HT-29 (cell line): Measurements from ENCODE around the gene CCNT2. TPM values are rescaled to one million over a fixed set of nuclear protein-coding genes. Genes with fewer than 3 reads are reported as not detected.
"Not testable (repeated sequence)": the region's sequence is repeated elsewhere in the genome, so short reads cannot be mapped to it uniquely, and the experiment has no call there.

Experiments used
- DNase-seq: peaks from one replicate; pipeline ENCODE4 v3.0.0-alpha.2; 2015; ENCODE audit warnings: low spot score
- total RNA-seq: library from RNA; depleted of rRNA; stranded (reverse); fragments of >200 nt; shearing (Covaris generic); gene quantifications from 2 replicates; pipeline ENCODE4 v1.2.3, GENCODE V29; 2014

CCNT2 gene
- total RNA-seq, 1 experiment from 2014 or later = 15.1 TPM

DNA sequence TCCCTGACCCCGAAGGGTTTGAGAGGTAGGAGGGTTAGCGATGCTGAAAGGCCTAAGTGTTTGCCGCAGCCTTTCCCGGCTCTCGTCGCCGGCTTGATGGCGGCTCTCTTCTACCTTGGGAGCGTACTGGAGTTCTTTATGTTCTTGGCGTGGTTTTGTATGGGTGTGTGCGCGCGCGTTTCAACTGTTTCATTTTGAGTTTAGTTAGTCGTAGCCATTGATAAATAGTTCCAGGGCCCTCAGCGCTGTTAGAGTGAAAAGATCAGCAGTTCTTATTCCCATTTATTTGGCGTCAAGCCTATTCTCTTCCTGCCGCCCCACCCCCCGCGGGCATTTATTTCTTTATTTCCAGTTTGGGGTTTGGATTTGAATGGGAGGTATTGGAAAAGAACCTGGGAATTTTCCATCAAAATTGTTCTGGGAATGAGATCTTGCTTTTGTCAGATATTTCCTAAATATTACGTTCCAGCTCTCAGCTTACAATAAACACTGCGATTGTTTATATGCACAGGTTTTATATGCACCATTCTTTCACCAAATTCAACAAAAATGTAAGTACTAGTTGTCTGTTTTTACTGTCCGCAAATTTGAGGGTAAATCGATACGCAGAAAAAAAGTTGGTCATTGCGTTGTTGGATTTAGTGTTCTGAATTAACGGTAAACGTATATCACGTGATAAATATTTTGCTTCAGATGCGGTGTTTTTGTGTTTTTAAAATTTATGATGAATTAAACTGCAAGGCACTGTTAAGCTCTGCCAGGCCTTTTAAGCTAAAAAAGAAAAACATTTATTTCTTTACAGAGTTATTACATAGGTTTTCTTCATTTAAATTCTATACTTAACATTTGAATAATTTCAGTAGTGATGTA lies 954 bp downstream of the CCNT2 start:
- peak; percentile 62 for DNase-seq

DNA sequence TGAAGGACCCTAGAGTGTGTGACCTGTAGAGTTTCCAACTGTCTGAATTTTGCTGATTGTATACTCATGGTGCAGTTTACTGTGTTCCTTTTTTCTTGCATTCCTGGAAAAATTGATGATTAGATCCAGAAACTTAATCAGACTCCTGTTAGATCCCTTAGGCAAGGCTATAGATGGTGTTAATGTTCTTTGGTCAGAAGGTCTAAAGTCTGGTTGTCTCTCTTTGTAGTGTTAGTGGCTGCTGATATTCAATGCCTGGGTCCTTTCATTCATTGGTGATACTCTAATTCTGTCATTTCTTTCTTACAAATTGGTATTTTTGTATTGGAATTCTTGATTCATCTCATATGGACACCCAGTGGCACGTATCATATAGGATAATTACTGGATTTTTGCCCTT lies 6.3 kb downstream of the CCNT2 start:
- DNase-seq = no peak

DNA sequence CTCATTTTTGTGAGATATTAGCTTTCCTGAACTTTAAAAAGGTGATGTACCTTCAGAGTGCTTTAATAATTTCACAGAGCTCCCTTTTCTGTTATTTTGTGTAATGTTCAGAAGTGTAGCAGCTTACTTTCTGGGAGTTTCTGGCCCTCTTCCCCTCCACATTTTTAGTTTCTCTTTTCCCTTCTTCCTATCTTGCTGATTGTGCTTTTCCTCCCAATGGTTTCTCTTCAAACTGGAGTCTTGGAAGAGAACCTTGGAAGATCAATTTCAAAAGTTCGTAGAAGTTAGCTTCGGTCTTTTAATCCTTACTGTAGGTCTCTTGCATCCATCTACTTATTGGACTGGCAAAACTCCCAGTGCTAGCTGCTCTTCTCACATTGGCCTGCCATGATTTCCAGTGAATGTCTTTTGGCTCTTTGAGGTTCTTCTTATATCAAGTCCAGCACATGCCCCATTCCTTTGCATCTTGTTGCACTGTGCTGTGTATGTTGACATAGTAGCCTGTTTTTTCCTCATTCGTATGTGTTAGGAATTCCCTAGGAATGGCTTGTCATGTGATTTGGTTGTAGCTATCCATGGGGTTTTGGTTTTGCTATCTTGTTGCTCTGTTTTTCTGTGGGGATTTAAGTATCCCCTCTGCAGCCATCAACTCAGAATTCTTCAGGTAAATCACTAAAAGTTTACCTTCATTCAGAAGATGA lies 7.8 kb downstream of the CCNT2 start:
- no peak for DNase-seq

- DNase-seq = no peak
These were observed 8.6 kb downstream of the CCNT2 start for GRCh38 chr2:134927195-134927594.

DNA sequence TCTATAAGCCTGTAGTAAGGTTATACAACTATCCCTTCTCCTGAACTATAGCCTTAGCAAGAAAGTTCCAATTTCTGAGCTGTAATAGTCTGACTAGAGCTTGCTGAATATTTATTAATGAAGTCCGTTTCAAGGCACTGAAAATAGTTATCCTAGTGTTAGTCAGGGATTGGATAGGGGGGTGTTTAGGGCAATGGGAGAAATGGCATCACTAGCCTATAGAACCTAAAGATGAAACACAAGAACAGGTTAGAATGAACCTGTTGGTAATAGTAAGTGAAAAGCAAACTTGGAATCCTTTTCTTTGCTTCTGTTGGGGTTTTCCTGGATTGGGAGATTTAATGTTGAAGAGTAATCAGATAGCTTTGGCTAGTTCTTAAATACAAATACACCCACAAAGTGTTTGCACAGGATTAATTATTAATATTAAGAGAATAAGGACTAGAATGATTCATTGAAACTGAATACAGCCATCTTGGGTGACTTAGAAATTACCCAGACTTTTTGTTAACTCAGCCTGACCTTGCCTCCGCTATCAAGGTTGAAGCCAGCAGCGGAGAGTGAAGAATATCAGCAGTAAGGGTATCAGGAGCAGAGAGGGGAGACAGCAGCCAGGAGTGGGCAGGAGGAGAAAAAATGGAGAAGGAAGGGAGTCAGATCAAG lies 14.4 kb downstream of the CCNT2 start:
- DNase-seq = peak; percentile 11

GRCh38 chr2:134933732-134934131 lies 15.1 kb downstream of the CCNT2 start:
- no peak for DNase-seq

GRCh38 chr2:134934150-134934549 lies 15.5 kb downstream of the CCNT2 start:
- DNase-seq = no peak

- DNase-seq = no peak
These were observed 16.0 kb downstream of the CCNT2 start for GRCh38 chr2:134934641-134935040.

GRCh38 chr2:134936691-134937090 lies 18.1 kb downstream of the CCNT2 start:
- no peak for DNase-seq

DNA sequence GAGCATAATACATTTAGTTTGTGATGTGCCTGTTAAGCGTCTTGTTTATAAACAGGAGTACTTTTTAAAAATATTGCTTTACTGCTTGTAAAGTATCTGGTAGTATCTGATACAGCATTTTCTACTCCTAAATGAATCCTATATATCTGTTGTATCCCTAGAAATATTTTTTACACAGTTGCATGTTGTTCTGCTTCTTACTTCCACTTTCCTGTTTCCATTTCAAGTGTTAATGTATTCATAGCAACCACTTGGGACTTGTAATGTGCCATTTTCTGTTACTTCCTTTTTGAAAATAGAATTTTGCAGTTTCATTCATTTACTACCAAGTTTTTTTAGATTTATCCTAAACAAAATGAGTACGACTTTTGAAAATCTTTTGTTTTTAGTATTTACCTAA lies 24.9 kb downstream of the CCNT2 start:
- no peak for DNase-seq

DNA sequence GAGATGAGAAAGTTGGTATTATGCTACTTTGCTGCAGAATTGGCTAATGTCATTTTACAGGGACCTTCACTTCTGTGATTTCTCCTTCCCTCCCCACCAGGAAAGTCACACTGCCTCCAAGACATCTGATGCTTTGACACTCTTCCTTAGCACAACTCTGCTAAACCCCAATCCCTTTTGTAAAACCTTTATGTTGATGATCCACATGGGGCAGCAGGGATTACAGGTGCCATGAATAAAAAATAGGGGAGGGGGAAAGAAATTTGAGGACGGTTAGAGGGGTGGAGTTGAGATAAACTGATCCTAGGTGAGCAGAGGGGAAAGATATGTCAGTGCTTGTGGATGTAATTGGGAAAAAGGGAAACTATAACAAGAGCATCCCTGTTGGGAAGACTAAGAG lies 26.4 kb downstream of the CCNT2 start:
- no peak for DNase-seq

- no peak for DNase-seq
These were observed 27.5 kb downstream of the CCNT2 start for GRCh38 chr2:134946073-134946472.

DNA sequence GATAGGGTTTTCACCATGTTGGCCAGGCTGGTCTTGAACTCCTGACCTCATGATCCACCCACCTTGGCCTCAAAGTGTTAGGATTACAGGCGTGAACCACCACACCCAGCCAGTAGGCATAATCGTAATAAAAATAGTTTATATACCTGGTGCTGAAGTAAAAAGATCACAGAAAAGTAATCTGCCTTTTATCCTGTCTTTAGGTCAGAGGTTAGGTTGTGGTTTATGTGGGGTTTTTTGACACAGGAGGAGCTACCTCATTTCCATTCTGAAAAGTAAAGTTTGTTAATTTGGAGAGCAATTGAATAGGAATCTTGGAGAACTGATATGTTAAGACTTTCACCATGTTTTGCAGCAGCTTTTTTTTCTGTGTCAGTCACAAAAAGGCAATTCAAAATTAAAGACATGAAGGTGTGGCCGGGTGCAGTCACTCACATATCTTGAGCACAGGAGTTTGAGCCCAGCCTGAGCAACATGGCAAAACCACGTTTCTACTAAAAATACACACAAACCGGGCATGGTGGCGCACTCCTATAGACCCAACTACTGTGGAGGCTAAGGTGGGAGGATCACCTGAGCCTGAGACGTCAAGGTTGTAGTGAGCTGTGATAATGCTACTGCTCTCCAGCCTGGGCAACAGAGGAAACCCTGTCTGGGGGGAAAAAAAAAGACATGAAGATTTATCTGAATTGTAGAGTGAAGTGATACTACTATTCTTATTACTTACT lies 31.5 kb downstream of the CCNT2 start:
- no peak for DNase-seq

- DNase-seq = no peak
These were observed 32.3 kb downstream of the CCNT2 start for GRCh38 chr2:134950886-134951285.

DNA sequence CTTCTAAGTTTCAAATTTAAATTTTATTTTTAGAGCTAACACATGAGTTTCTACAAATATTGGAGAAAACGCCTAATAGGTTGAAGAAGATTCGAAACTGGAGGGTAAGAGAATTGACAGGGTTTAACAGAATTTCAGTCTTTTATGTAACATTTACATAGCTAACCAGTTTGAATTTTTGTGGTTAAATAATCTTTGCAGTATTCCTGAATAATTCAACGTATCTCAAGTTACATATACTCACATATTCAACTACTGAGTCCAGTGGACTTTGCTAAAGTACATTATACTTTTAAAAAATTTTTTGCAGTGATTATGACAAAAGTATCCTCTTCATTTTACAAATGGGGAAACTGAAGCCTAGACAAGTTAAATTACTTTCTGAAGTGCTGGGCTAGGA lies 34.0 kb downstream of the CCNT2 start:
- no peak for DNase-seq

- DNase-seq = no peak
These were observed 35.4 kb downstream of the CCNT2 start for GRCh38 chr2:134954065-134954464.

- DNase-seq = no peak
These were observed 37.1 kb downstream of the CCNT2 start for GRCh38 chr2:134955744-134956143.

- no peak for DNase-seq
These were observed 38.9 kb downstream of the CCNT2 start for GRCh38 chr2:134957477-134957876.

- DNase-seq = not testable (repeated sequence)
These were observed 48.5 kb downstream of the CCNT2 start for GRCh38 chr2:134967166-134967565.

GRCh38 chr2:134973241-134974138 lies 54.9 kb downstream of the CCNT2 start:
- DNase-seq = no peak
